ENCODE measurements around the gene BDH1. TPM values are rescaled to one million over a fixed set of nuclear protein-coding genes. Genes with fewer than 3 reads are reported as not detected.

Gene BDH1
- total RNA-seq, 1 donor from 2014 or later: 12.4 TPM

GRCh38 chr3:197471221-197472010 lies 84.4 kb downstream of the BDH1 start:
- ATAC-seq: no peak
- Histone ChIP-seq H3K36me3 (no peaks in the 10 kb centered on the region), H3K9me3 (no peaks in the 10 kb centered on the region), H3K27ac (no peak overlapping the region), H3K4me1 (no peaks in the 10 kb centered on the region), H3K4me3 (no peak overlapping the region), H3K27me3 (ENCODE audit: low read depth) (no peaks in the 10 kb centered on the region)
- intact Hi-C loops (cut with DNase I): no loop called here
- TF ChIP-seq CTCF (IDR thresholded peaks at IDR 0.05): no peak
- DNase-seq: no peak

GRCh38 chr3:197468866-197469382 lies 86.8 kb downstream of the BDH1 start:
- Histone ChIP-seq H3K4me3 (no peak overlapping the region), H3K27me3 (ENCODE audit: low read depth) (no peaks in the 10 kb centered on the region), H3K36me3 (no peaks in the 10 kb centered on the region), H3K4me1 (no peaks in the 10 kb centered on the region), H3K27ac (no peak overlapping the region), H3K9me3 (no peaks in the 10 kb centered on the region)
- peak in 1 of 2 donors; percentile 34 for ATAC-seq
- TF ChIP-seq CTCF (IDR thresholded peaks at IDR 0.05): no peak
- intact Hi-C loops (cut with DNase I): no loop called here
- DNase-seq: no peak

- Histone ChIP-seq H3K4me3 (no peak overlapping the region), H3K4me1 (no peaks in the 10 kb centered on the region), H3K9me3 (no peaks in the 10 kb centered on the region), H3K27ac (no peak overlapping the region), H3K36me3 (no peaks in the 10 kb centered on the region), H3K27me3 (ENCODE audit: low read depth) (no peaks in the 10 kb centered on the region)
- DNase-seq: no peak
- ATAC-seq: no peak
- no peak for TF ChIP-seq CTCF (IDR thresholded peaks at IDR 0.05)
- intact Hi-C loops (cut with DNase I): no loop called here
Measured at GRCh38 chr3:197468167-197468566, 87.6 kb downstream of the BDH1 start.

GRCh38 chr3:197466586-197467399 lies 89.0 kb downstream of the BDH1 start:
- H3K9me3 ChIP-seq: no peaks in the 10 kb centered on the region
- H3K27me3 ChIP-seq (ENCODE audit: low read depth): no peaks in the 10 kb centered on the region
- no peak for DNase-seq
- no peak overlapping the region for H3K27ac ChIP-seq
- TF ChIP-seq CTCF (IDR thresholded peaks at IDR 0.05): no peak
- H3K4me3 ChIP-seq: no peak overlapping the region
- no peaks in the 10 kb centered on the region for H3K36me3 ChIP-seq
- H3K4me1 ChIP-seq: no peaks in the 10 kb centered on the region
- ATAC-seq: no peak
- intact Hi-C loops (cut with DNase I): no loop called here

GRCh38 chr3:197465996-197466549 lies 89.7 kb downstream of the BDH1 start:
- no peaks in the 10 kb centered on the region for H3K9me3 ChIP-seq
- H3K27ac ChIP-seq: no peak overlapping the region
- TF ChIP-seq CTCF (IDR thresholded peaks at IDR 0.05): no peak
- no peak overlapping the region for H3K4me3 ChIP-seq
- H3K36me3 ChIP-seq: no peaks in the 10 kb centered on the region
- H3K27me3 ChIP-seq (ENCODE audit: low read depth): no peaks in the 10 kb centered on the region
- DNase-seq (no peak), ATAC-seq (no peak)
- intact Hi-C loops (cut with DNase I): no loop called here
- H3K4me1 ChIP-seq: no peaks in the 10 kb centered on the region
